ENCODE measurements around the gene TRAPPC13.
"Not testable (repeated sequence)": the region's sequence is repeated elsewhere in the genome, so short reads cannot be mapped to it uniquely, and the experiment has no call there.

TRAPPC13 gene

GRCh38 chr5:65624571-65625555 is at the start of gene TRAPPC13, which contains the start of gene SHLD3:
Gene TRAPPC13, plus strand, starts transcription at chr5:65625027. Its CDS starts 34 bp downstream, at chr5:65625061.
Gene SHLD3, plus strand, starts transcription at chr5:65625027. Its CDS starts 4,561 bp downstream, at chr5:65629588.
- FAIRE-seq: no peak

- no peak for FAIRE-seq
These were observed 47.7 kb upstream of the TRAPPC13 start for GRCh38 chr5:65577141-65577540.

- FAIRE-seq: peak; percentile 87
These were observed 36.1 kb upstream of the TRAPPC13 start for GRCh38 chr5:65588694-65589093.

- FAIRE-seq: not testable (repeated sequence)
These were observed 23.1 kb upstream of the TRAPPC13 start for GRCh38 chr5:65601761-65602160.

GRCh38 chr5:65611524-65611923 is 13.3 kb upstream of the TRAPPC13 start:
- no peak for FAIRE-seq

- FAIRE-seq: no peak
These were observed 12.4 kb upstream of the TRAPPC13 start for GRCh38 chr5:65612298-65612907.

GRCh38 chr5:65620021-65620420 is 4.8 kb upstream of the TRAPPC13 start:
- FAIRE-seq: no peak

- not testable (repeated sequence) for FAIRE-seq
These were observed 2.9 kb upstream of the TRAPPC13 start for GRCh38 chr5:65621961-65622360.

GRCh38 chr5:65623482-65623881 is 1.3 kb upstream of the TRAPPC13 start:
- no peak for FAIRE-seq

- FAIRE-seq: peak; percentile 67
These were observed 729 bp upstream of the TRAPPC13 start, which contains the start of gene TRIM23 for GRCh38 chr5:65624025-65624570. Gene TRIM23, minus strand, starts transcription at chr5:65624333. Its CDS starts 59 bp downstream, at chr5:65624274.

- FAIRE-seq: no peak
These were observed 916 bp downstream of the TRAPPC13 start for GRCh38 chr5:65625743-65626142.

- no peak for FAIRE-seq
These were observed 6.2 kb downstream of the TRAPPC13 start for GRCh38 chr5:65630981-65631380.

- no peak for FAIRE-seq
These were observed 15.4 kb downstream of the TRAPPC13 start for GRCh38 chr5:65640240-65640639.

- no peak for FAIRE-seq
These were observed 22.1 kb downstream of the TRAPPC13 start for GRCh38 chr5:65646938-65647337.

- no peak for FAIRE-seq
These were observed 23.1 kb downstream of the TRAPPC13 start for GRCh38 chr5:65647941-65648340.

GRCh38 chr5:65651144-65651543 is 26.3 kb downstream of the TRAPPC13 start:
- FAIRE-seq: no peak

- FAIRE-seq: no peak
These were observed 29.9 kb downstream of the TRAPPC13 start for GRCh38 chr5:65654713-65655112.

GRCh38 chr5:65663804-65664521 is 39.1 kb downstream of the TRAPPC13 start:
- no peak for FAIRE-seq

GRCh38 chr5:65668696-65669095 is 43.9 kb downstream of the TRAPPC13 start:
- FAIRE-seq: no peak

- no peak for FAIRE-seq
These were observed 48.0 kb downstream of the TRAPPC13 start for GRCh38 chr5:65672796-65673195.

GRCh38 chr5:65674749-65675148 is 49.9 kb downstream of the TRAPPC13 start:
- FAIRE-seq: no peak

- FAIRE-seq: not testable (repeated sequence)
These were observed 51.2 kb downstream of the TRAPPC13 start for GRCh38 chr5:65676056-65676455.

- no peak for FAIRE-seq
These were observed 57.3 kb downstream of the TRAPPC13 start for GRCh38 chr5:65682148-65682547.

Measured in A204.1 (cell line).